ENCODE measurements around the gene CSKMT. TPM values are rescaled to one million over a fixed set of nuclear protein-coding genes. Genes with fewer than 3 reads are reported as not detected.
A peak's percentile ranks its signal among the peaks of the same experiment; 100 is the strongest.
"Not testable (repeated sequence)": the region's sequence is repeated elsewhere in the genome, so short reads cannot be mapped to it uniquely, and the experiment has no call there.

Gene CSKMT
- total RNA-seq, 2 donors from 2014 or later, result 9.4 to 27.0 TPM

DNA sequence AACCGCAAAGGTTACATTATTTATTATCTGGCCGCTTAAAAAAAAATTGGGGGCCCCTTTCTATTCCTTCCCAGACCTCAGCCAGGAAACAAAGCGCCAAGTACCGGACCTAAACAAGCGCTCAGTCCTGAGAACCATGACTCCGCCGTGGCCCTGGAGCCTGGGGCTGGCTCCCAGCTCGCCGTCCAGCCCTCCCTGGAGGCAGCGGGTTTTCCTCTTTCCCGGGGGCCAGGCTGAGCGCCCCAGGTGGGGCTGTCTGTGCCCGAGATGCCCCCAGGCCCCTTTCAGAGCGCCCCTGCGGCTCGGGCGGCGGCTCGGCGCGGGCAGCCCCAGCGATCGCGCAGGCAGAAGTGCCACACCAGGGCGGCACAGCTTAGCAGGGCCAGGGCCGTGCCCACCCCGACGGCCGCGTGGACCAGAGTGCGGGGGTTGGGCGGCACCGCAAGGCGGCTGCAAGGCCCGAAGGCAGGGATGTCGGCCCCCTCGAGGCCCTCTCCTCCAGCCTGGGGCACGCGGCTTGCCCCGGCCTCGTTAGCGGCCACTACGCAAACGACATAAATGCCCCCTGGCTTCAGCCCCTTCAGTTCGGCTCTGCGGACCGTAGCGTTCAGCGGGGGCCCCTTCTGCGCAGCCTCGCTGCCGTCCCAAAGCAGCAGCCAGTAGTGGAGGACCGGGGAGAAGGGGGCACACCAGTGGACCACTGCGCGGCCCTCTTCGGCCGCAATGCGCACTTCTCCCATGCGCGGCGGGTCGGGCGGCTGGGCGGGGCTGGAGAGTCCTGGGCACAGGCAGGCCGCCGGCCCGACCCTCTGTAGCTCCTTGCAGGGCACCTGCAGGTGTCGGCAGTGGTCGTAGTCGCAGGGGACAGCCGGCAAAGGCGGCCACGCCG is 22.6 kb downstream of the CSKMT start:
- intact Hi-C loops (cut with DNase I), result no loop called here
- peak overlapping the region; percentile 12 to 32 for H3K9ac ChIP-seq (ENCODE audit: low read depth in 2 of 2, low read length in 2 of 2)
- no peaks in the 10 kb centered on the region for H3K36me3 ChIP-seq
- no peaks in the 10 kb centered on the region for H3K4me1 ChIP-seq
- peak overlapping the region; percentile 10 for H3K4me3 ChIP-seq
- H3K9me3 ChIP-seq, result no peaks in the 10 kb centered on the region
- H3K27me3 ChIP-seq, result peaks cover 8% of the 10 kb centered on the region
- peak overlapping the region; percentile 32 for H3K27ac ChIP-seq
- DNase-seq, result no peak
- TF ChIP-seq, protein P1, sequence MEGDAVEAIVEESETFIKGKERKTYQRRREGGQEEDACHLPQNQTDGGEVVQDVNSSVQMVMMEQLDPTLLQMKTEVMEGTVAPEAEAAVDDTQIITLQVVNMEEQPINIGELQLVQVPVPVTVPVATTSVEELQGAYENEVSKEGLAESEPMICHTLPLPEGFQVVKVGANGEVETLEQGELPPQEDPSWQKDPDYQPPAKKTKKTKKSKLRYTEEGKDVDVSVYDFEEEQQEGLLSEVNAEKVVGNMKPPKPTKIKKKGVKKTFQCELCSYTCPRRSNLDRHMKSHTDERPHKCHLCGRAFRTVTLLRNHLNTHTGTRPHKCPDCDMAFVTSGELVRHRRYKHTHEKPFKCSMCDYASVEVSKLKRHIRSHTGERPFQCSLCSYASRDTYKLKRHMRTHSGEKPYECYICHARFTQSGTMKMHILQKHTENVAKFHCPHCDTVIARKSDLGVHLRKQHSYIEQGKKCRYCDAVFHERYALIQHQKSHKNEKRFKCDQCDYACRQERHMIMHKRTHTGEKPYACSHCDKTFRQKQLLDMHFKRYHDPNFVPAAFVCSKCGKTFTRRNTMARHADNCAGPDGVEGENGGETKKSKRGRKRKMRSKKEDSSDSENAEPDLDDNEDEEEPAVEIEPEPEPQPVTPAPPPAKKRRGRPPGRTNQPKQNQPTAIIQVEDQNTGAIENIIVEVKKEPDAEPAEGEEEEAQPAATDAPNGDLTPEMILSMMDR (IDR thresholded peaks at IDR 0.05), result no peak

DNA sequence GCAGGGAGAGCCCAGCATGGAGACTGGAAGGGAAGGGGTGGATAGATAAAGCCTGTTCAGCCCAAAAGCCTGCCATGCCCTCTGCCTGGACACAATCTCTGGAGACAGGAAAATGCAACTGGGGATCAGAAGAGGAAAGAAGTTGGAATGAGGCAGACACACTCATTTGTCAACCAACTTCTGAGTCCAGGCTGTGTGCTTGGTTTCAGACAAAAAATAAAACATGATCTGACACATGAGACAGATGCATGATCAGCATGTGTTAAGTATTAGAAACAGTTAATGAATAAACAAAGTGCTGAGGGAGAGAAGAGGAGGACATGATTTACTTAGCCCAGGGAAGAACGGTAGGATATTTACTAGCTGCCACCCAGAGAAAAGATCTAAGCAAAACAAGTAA is 23.4 kb downstream of the CSKMT start:
- TF ChIP-seq, protein P1 (IDR thresholded peaks at IDR 0.05), result no peak
- no peaks in the 10 kb centered on the region for H3K4me1 ChIP-seq
- intact Hi-C loops (cut with DNase I), result no loop called here
- H3K27ac ChIP-seq, result peak overlapping the region; percentile 32
- peak overlapping the region; percentile 10 for H3K4me3 ChIP-seq
- no peaks in the 10 kb centered on the region for H3K36me3 ChIP-seq
- H3K9ac ChIP-seq (ENCODE audit: low read depth in 2 of 2, low read length in 2 of 2), result peak overlapping the region in 1 of 2 donors; percentile 32
- H3K27me3 ChIP-seq, result peaks cover 8% of the 10 kb centered on the region
- DNase-seq, result no peak
- no peaks in the 10 kb centered on the region for H3K9me3 ChIP-seq

DNA sequence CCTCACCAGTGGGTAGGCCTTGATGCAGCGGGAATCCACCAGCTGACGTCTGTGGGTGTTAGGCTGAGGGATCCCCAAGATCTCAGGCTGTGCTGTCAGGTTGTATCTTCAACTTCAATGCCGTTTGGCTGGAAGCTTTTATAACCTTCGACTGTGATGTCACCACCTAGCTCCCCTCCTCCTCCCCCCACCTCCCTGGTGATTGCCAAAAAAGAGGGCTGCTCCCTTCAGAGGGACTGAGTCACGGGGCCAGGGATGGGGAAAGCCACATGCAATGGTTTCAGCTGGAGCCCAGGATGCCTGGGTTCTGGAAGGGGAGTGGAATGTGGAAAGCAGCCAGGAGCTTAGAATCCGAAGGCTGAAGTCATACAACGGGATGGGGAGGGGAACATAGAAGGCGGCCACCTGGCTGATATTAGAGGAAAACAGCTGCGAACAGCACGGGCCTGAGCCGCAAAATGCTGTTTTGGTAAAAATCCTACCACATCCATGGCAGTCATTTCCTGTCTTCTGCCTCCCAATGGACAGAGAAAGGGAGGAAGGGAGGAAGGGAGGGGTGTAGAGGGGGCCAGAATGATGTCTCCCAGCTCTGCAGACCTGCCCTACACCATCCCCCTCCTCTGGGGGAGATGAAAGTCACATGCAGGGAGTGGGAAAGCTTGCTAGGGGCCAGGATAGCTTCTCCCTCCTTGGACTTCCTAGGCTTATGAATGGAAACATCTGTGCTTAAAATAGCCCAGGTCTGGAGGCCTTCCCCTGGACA is 24.5 kb downstream of the CSKMT start, which contains the start of gene LRRN4CL:
Gene LRRN4CL (minus strand): TSS at position 110 of the 763 bp plus-strand sequence. CDS start 1,022 bp downstream, outside the sequence.
- TF ChIP-seq, protein P1 (IDR thresholded peaks at IDR 0.05), result no peak
- intact Hi-C loops (cut with DNase I), result loop anchor here (10.0 kb wide), 2 partner anchors 95 to 295 kb away; partner anchors contain the start of gene TUT1
- no peaks in the 10 kb centered on the region for H3K36me3 ChIP-seq
- peaks cover 8% of the 10 kb centered on the region for H3K27me3 ChIP-seq
- peak; percentile 56 for DNase-seq
- H3K4me3 ChIP-seq, result peak within 1 kb of the TSS; percentile 10
- H3K9ac ChIP-seq (ENCODE audit: low read depth in 2 of 2, low read length in 2 of 2), result peak within 1 kb of the TSS; percentile 32 to 43
- peak within 1 kb of the TSS; percentile 32 for H3K27ac ChIP-seq
- no peaks in the 10 kb centered on the region for H3K4me1 ChIP-seq
- H3K9me3 ChIP-seq, result no peaks in the 10 kb centered on the region

DNA sequence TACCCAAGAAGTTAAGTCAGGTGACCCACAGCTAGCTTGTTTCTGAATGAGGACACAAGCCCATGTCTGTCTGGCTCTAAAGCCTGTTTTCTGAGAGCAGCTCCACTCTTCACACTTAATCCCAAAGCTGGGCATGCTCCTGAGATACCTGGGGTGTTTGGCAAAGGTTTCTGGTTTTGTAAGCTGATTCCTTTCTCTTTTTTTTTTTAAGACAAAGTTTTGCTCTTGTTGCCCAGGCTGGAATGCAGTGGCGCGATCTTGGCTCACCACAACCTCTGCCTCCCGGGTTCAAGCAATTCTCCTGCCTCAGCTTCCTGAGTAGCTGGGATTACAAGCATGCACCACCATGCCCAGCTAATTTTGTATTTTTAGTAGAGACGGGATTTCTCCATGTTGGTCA is 28.5 kb downstream of the CSKMT start:
- not testable (repeated sequence) for H3K27me3 ChIP-seq; H3K4me1 ChIP-seq; DNase-seq; H3K4me3 ChIP-seq; H3K36me3 ChIP-seq; H3K27ac ChIP-seq; H3K9ac ChIP-seq (ENCODE audit: low read depth in 2 of 2, low read length in 2 of 2); H3K9me3 ChIP-seq
- intact Hi-C loops (cut with DNase I), result loop anchor here (10.0 kb wide), 2 partner anchors 99 to 299 kb away; partner anchors contain the start of gene TUT1

DNA sequence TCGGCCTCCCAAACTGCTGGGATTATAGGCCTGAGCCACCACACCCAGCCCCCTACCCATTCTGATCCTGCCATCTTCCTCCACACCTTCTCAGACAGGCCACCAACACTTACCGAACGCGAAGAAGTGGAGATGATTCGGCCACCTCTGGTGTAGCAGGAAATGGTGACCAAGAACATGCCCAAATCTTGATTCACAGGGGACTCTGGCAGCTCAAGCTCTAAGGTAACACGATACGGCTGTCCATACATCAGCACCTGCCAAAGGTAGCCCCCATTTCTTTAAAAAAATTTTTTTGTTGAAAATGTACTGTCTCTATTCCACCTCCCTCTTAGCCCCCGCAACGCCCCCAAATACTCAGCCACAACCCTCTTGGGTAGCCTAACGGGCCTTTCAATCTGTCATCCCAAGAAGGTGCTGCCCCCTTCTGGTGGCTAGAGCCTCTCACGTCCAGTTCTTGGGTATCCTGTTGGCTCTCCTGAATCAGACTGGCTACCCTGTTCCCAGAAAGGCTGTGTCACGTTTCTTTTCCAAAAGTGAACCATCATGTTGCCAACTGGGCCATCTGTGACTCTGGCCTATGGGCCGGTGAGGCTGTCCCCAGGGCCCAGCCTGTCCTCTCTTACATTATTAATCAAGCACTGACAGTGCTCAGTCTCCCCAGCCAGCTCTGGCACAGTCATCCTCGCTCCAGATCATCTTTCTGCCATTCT is 29.5 kb downstream of the CSKMT start:
- TF ChIP-seq, protein P1 (IDR thresholded peaks at IDR 0.05), result peak; percentile 81
- Histone ChIP-seq H3K4me1 (no peaks in the 10 kb centered on the region), H3K27ac (no peak overlapping the region), H3K4me3 (no peak overlapping the region), H3K9ac (ENCODE audit: low read depth in 2 of 2, low read length in 2 of 2) (no peak overlapping the region), H3K27me3 (no peaks in the 10 kb centered on the region), H3K36me3 (no peaks in the 10 kb centered on the region), H3K9me3 (no peaks in the 10 kb centered on the region)
- intact Hi-C loops (cut with DNase I), result loop anchor here (10.0 kb wide), 2 partner anchors 100 to 300 kb away; partner anchors contain the start of gene TUT1
- DNase-seq, result peak; percentile 84

Data from colonic mucosa (tissue), 4 donors.